ENCODE data around the gene HIP1. TPM values are rescaled to one million over a fixed set of nuclear protein-coding genes. Genes with fewer than 3 reads are reported as not detected.
"Not testable (repeated sequence)": the region's sequence is repeated elsewhere in the genome, so short reads cannot be mapped to it uniquely, and the experiment has no call there.

The HIP1 gene
- total RNA-seq, 1 experiment from 2014 or later, result 13.7 TPM

DNA sequence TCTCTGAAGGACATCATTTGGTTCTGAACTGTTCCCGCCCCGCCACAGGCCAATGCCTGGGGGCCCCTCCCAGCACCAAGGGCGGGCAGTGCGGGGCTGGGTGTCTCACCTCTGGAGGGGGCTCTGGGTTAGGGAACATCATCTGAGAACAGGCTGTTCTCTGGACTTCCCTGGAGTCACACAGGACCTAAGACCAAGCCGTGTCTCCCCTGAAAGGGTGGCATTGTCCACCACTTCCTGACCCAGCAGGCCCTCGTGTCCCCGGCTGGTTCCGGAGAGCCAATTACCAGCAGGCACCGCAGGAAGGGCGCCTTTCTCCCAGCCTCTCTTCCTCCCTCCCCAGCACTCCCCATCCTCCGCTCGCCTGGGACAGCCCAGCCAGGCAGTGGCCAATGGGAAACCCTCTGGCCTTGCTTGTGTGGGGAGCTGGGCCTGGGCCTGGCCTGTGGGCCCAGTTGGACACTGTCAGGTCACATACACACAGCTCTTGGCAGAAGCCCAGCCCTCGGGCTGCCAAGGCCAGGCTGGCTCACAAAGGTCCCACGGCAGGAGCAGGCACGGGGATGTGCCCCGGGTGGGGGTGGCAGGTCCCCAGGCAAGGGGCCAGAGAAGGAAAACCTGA, 127.1 kb downstream of the HIP1 start:
- no peak for DNase-seq
- POLR2A ChIA-PET, result no interaction called here
- CTCF ChIA-PET, result interaction anchor here (0.5 kb wide), 1 partner anchor 744 kb away, joined by 3 read pairs; no protein-coding TSS in a partner anchor
- intact Hi-C loops (cut with micrococcal nuclease; ENCODE audit: unreplicated experiment), result no loop called here
- Histone ChIP-seq H3K9me3 (no peaks in the 10 kb centered on the region), H3K4me1 (no peaks in the 10 kb centered on the region), H3K27me3 (replicated peaks; ENCODE audit: control insufficient read depth, insufficient read depth, low read length) (no peaks in the 10 kb centered on the region), H3K4me3 (ENCODE audit: low read depth, low read length) (no peak overlapping the region), H3K36me3 (ENCODE audit: control insufficient read depth, insufficient read depth, low read length) (no peaks in the 10 kb centered on the region)
- TF ChIP-seq CTCF (IDR thresholded peaks at IDR 0.05; ENCODE audit: insufficient read depth in 1 of 2, low read depth in 1 of 2, low read length in 1 of 2, severe bottlenecking in 1 of 2, unreplicated experiment in 1 of 2), result no peak
- H3K4me1 Mint-ChIP-seq (ENCODE audit: low read depth, unreplicated experiment), result no peaks in the 10 kb centered on the region
- H3K4me3 Mint-ChIP-seq (ENCODE audit: unreplicated experiment), result no peak overlapping the region
- no peaks in the 10 kb centered on the region for H3K9me3 Mint-ChIP-seq (ENCODE audit: unreplicated experiment)
- BruUV-seq (replicated peaks), result no TSS peak
- H3K36me3 Mint-ChIP-seq (ENCODE audit: insufficient read depth, unreplicated experiment), result peaks cover under 1% of the 10 kb centered on the region
- no peak overlapping the region for H3K27ac Mint-ChIP-seq (ENCODE audit: unreplicated experiment)
- H3K27me3 Mint-ChIP-seq (ENCODE audit: insufficient read depth, unreplicated experiment), result no peaks in the 10 kb centered on the region

GRCh38 chr7:75609416-75609815, 129.3 kb downstream of the HIP1 start:
- H3K4me3 ChIP-seq (ENCODE audit: low read depth, low read length); BruUV-seq (replicated peaks); H3K27ac Mint-ChIP-seq (ENCODE audit: unreplicated experiment); H3K4me1 Mint-ChIP-seq (ENCODE audit: low read depth, unreplicated experiment); H3K9me3 Mint-ChIP-seq (ENCODE audit: unreplicated experiment); intact Hi-C loops (cut with micrococcal nuclease; ENCODE audit: unreplicated experiment); H3K36me3 ChIP-seq (ENCODE audit: control insufficient read depth, insufficient read depth, low read length); H3K4me1 ChIP-seq; H3K9me3 ChIP-seq; H3K36me3 Mint-ChIP-seq (ENCODE audit: insufficient read depth, unreplicated experiment); H3K4me3 Mint-ChIP-seq (ENCODE audit: unreplicated experiment); H3K27me3 Mint-ChIP-seq (ENCODE audit: insufficient read depth, unreplicated experiment); H3K27me3 ChIP-seq (replicated peaks; ENCODE audit: control insufficient read depth, insufficient read depth, low read length); POLR2A ChIA-PET; DNase-seq: not testable (repeated sequence)
- CTCF ChIA-PET, result interaction anchor here (0.5 kb wide), 1 partner anchor 172 kb away, joined by 4 read pairs; no protein-coding TSS in a partner anchor

- no peaks in the 10 kb centered on the region for H3K4me1 Mint-ChIP-seq (ENCODE audit: low read depth, unreplicated experiment)
- POLR2A ChIA-PET, result interaction anchor here (0.6 kb wide), 1 partner anchor 152 kb away, joined by 8 read pairs; no protein-coding TSS in a partner anchor
These were observed 130.2 kb downstream of the HIP1 start for GRCh38 chr7:75608451-75609122.

More at GRCh38 chr7:75608451-75609122, 130.2 kb downstream of the HIP1 start:
- Histone ChIP-seq H3K36me3 (ENCODE audit: control insufficient read depth, insufficient read depth, low read length) (no peaks in the 10 kb centered on the region), H3K9me3 (no peaks in the 10 kb centered on the region), H3K4me3 (ENCODE audit: low read depth, low read length) (no peak overlapping the region), H3K27me3 (replicated peaks; ENCODE audit: control insufficient read depth, insufficient read depth, low read length) (no peaks in the 10 kb centered on the region), H3K4me1 (no peaks in the 10 kb centered on the region)
- no TSS peak for BruUV-seq (replicated peaks)
- Mint-ChIP-seq H3K27me3 (ENCODE audit: insufficient read depth, unreplicated experiment) (no peaks in the 10 kb centered on the region), H3K27ac (ENCODE audit: unreplicated experiment) (no peak overlapping the region), H3K4me3 (ENCODE audit: unreplicated experiment) (no peak overlapping the region), H3K9me3 (ENCODE audit: unreplicated experiment) (no peaks in the 10 kb centered on the region), H3K36me3 (ENCODE audit: insufficient read depth, unreplicated experiment) (peaks cover 6% of the 10 kb centered on the region)
- DNase-seq, result no peak
- CTCF ChIA-PET, result interaction anchor here (0.5 kb wide), 1 partner anchor 173 kb away, joined by 4 read pairs; no protein-coding TSS in a partner anchor
- intact Hi-C loops (cut with micrococcal nuclease; ENCODE audit: unreplicated experiment), result no loop called here
- no peak for TF ChIP-seq CTCF (IDR thresholded peaks at IDR 0.05; ENCODE audit: insufficient read depth in 1 of 2, low read depth in 1 of 2, low read length in 1 of 2, severe bottlenecking in 1 of 2, unreplicated experiment in 1 of 2)

Measured in Caco-2 (cell line).